ENCODE results near the gene LRRC45.
A peak's percentile ranks its signal among the peaks of the same experiment; 100 is the strongest.
"Not testable (repeated sequence)": the region's sequence is repeated elsewhere in the genome, so short reads cannot be mapped to it uniquely, and the experiment has no call there.

The LRRC45 gene

DNA sequence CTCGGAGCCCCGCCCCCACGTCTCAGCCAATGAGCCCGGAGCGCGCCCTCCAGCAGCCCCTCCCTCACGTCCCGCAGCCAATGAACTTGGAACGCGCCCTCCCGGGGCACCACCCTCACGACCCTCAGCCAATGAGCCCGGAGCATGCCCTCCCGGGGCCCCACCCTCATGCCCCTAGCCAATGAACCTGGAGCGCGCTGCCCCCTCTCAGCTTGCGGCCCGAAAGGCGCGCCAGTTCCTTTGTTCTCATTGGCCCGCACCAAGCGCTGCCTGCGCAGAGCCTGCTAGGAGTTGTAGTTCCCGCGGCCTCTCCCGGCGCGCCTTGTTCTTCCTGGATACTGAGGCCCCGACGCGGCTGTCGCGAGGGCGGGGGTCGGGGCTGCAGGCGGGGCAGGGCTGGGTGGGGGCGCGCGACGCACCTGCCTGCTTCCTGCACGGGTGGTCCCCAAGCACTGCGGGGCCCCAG, at the start of gene LRRC45:
TSS of gene LRRC45 (plus strand) at position 325 of the 466 bp plus-strand sequence. CDS start 339 bp downstream, outside the sequence.
- peak; percentile 95 to 100 (median 100) for DNase-seq

DNA sequence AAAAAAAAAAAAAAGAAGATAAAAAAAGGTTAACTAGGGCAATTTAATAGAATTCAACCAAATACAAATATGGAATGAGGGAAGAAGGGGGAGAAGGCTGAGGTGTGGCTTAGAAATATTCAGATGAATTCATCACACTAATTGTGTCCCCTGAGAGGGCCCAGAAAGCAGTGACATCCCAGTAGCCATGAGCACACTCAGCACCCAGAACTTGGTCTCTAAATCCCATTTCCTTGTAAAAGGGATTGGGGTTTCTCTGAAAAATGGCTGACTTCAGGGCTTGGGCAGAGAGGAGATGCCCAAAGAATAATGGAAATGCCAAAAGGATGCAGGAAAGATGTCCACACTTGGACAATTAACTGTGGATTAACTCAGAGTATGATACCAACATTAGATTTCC, 49.7 kb upstream of the LRRC45 start:
- no peak for DNase-seq

DNA sequence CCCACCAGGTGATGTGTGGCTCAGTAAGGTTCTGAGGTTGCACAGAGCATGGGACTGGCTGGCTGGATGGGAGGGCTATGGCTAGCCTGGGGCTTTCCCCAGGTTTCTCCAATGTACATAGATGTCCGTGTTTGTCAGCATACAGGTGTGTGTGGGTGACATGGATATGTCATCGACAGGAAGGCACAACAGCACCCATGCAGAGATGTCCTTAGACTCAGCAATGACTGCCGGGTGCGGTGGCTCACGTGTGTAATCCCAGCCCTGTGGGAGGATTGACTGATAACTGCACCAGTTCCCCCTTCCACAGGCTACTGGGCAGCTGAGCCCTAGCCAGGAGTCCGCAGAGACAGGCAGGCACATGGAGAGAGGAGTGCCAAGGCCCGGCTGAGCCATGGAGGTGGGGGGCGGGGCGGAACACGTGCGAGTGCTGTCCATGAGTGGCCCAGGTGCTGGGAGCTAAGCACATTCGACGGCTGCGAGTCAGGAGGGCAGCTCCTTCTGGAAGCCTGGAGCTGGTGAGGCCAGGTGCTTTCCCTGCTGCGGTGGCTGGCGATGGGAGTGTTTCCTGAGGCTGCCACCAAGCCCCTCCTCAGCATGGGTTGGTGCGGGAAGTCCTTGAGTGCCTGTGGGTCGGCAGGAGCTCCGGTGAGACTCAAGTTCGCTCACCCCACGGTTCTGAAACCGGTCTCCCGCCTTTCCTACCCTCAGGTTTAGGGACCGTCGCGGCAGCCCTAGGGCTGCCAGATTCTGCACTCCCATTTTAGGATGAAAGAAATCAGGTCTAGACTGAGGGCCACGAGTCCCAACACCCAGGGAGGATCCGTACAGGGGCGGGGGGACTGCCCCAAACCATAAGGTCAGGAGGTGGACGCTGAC, 46.5 kb upstream of the LRRC45 start:
- peak in 2 of 56 donors; percentile 2 to 49 for DNase-seq

DNA sequence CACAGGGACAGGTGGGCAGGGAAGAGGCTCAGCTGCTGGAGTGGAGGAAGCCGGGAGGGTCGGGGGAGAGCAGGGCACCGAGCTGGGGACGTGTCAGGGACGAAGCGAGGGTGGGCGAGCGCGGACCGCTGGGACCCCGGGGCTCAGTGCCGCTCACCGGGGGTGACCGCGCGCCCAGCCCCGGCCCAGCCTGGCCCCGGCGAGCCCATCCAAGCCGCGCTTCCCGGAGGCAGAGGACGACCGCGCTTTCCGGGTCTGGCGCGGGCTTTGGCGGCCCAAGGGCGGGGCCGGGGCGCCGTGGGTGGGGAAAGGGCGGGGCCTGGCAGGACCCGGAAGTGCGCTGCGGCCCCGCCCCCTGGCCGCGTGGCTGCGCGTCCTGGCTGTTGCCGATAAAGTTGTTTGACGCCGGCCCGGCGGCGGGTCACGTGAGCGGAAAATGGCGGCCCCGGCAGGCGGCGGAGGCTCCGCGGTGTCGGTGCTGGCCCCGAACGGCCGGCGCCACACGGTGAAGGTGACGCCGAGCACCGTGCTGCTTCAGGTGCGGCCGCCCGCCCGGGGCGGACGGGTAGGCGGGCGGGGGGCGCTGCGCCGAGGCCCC, 45.8 kb upstream of the LRRC45 start, which contains the start of gene ASPSCR1:
TSS of gene ASPSCR1 (plus strand) at position 419 of the 598 bp plus-strand sequence. CDS start at position 437, 18 bp downstream.
- peak in 55 of 56 donors; percentile 38 to 93 (median 80) for DNase-seq

DNA sequence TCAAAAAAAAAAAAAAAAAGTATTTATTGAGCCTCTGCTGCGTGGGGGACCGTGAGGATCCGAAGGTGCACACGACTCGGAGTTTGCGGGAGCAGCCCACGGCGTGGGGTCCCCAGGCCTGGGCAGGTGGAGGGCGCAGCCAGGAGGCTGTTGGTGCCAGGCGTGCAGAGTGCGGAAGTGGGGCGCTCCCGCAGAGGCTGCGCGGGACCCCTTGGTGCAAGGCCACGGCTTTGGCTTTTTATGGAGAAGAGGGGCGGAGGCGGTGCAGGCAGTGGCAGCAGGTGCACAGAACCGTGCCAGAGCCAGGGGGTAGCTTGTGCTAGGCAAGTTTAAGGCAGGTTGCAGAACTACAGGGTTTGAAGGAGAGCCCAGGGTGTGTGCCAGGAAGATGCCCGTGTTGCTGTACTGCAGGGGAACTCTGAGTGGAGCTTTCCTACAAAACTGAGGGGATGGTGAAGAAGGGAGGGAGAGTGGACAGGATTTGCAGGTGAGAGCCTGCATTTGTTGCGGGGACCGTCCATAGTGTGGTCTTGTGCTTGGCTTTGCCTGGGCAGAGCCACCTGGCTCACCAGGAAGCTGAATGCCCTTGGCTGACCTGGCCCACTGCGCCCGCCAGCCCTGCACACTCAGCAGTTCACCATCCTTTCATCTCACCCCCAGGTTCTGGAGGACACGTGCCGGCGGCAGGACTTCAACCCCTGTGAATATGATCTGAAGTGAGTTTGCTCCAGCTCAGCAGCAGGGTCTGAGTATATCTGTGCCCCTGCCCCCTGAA, 44.4 kb upstream of the LRRC45 start:
- no peak for DNase-seq

DNA sequence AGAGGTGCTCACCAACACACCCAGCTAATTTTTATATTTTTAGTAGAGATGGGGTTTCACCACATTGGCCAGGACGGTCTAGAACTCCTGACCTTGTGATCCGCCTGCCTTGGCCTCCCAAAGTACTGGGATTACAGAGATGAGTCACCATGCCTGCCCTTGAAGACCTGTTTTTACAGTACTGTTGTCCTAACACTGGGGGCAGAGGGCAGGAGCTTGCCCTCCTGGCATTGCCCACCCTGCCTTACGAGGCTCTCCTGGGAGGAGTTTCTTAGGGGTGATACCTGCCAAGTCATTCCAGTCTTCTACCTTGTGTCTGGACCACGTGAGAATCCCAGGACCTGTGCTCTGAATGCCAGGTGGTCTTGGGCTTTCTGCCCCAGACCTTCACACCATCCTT, 43.0 kb upstream of the LRRC45 start:
- no peak for DNase-seq

- DNase-seq, result no peak
Observed at GRCh38 chr17:81980707-81981343, 42.3 kb upstream of the LRRC45 start.

DNA sequence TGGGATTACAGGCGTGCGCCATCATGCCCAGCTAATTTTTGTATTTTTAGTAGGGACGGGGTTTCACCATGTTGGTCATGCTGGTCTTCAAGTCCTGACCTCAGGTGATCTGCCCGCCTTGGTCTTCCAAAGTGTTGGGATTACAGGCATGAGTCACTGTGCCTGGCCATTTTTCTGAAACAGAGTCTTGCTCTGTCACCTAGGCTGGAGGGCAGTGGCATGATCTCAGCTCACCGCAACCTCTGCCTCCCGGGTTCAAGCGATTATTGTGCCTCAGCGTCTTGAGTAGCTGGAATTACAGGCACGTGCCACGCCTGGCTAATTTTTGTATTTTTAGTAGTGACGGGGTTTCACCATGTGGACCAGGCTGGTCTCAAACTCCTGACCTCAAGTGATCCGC, 41.6 kb upstream of the LRRC45 start:
- not testable (repeated sequence) for DNase-seq

- no peak for DNase-seq
Observed at GRCh38 chr17:81983011-81983638, 40.0 kb upstream of the LRRC45 start.

DNA sequence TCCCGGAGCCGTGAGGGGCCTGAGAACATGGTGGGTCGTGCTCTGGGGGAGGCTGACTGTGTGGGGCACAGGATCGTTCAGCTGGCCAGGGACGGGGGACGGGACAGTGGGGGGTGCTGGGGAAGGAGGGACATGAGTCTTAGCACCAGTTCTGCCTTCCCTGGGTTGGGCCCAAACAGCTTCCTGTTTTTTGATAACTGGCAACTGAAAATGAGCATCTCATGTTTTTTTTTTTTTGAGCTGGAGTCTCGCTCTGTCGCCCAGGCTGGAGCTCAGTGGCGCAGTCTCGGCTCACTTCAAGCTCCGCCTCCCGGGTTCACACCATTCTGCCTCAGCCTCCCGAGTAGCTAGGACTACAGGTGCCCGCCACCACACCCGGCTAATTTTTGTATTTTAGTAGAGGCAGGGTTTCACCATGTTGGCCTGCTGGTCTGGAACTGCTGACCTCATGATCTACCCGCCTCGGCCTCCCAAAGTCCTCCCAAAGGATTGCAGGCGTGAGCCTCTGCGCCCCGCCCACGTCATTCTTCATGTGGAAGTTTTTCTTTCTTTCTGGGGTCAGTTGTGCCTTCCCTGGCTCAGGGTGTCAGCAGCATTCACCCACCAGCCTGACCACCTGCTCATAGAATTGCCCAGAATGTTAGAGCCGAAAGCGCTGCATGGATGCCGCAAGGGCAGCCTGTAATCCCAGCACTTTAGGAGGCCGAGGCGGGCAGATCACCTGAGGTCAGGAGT, 39.3 kb upstream of the LRRC45 start:
- no peak for DNase-seq

- no peak for DNase-seq
Observed at GRCh38 chr17:81984773-81985410, 38.2 kb upstream of the LRRC45 start.

DNA sequence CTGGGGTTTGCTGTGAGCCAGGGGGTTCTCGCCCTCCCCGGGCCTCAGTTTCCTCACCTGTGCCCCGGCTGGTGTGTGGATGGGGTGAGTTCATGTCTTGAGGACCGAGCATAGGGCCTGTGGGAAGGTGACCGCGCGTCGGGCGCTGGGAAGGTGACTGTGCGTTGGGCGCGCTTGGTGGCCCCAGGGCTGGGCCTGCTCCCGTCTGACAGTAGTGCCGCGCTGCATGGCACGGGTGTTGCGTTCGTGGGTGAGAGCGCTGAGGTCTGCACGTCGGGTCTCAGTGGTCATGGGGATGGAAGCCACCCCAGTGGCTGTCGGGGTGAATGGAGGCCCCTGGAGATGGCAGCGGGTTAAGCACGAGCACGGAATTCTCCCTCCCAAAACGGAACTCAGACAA, 36.5 kb upstream of the LRRC45 start:
- no peak for DNase-seq

DNA sequence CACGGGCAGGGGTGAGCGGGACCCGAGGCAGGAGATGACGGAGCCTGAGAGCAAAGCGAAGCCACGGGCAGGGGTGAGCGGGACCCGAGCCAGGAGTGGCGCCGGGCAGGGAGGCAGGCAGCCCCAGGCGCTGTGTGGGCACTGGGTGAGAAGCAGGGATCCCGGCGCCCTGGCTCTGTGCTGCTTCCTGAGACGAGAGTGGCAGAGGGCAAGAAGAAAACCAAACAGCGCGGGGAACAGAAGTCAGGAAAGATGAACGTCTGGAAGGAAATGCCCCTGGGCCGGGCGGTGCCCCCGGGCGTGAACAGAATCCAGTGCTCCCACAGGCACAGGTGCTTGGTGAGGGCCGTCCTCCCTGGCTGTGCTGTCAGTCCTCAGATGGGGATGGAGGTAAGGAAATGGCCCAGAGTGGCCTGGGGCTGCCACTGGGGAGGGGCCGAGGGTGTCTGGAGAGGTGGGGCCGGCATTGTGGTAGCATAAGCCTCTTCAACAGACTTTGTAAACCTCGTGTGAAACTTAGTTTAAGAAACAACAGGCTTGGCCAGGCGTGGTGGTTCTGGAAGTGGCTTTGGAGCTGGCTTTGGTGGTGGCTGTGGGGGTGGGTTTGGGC, 35.8 kb upstream of the LRRC45 start:
- DNase-seq, result no peak

DNA sequence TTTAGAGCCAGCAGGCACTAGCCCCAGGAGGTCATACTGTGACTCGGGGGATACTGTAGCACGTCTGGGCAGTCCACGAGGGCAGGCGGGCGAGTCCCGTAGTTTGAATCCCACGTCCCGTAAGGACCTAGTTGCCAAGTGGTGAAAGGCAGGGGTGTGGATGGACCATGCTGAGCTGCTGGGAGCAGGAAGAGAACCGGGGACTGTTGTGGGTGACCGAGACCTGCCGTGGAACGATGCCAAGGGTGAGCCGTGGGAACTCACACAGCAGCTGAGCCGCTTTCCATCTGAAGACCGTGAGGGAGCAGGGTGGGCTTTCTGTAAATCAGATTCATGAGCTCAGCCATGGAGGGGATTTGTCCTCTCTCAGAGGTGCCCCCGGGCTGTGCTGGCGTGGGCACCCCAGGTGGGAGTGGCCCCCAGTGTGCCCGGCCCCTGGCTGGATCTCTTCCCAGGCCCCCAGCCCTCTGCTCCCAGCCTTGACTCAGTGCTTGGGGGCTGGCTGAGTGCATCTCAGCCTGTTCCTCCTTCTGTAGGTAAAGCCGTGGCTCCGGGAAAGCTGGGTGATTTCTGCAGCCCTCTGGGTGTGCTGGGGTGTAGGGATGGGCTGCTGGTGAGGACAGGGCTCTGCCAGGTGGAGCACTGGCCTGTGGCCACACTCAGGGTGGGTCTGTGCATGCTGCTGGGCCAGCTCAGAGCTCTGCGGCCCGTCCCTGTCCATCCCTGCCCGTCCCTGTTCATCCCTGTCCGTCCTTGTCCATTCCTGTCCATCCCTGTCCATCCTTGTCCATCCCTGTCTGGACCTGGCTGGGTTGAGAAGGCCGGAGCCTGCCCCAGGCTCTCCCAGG, 32.0 kb upstream of the LRRC45 start:
- no peak for DNase-seq

DNA sequence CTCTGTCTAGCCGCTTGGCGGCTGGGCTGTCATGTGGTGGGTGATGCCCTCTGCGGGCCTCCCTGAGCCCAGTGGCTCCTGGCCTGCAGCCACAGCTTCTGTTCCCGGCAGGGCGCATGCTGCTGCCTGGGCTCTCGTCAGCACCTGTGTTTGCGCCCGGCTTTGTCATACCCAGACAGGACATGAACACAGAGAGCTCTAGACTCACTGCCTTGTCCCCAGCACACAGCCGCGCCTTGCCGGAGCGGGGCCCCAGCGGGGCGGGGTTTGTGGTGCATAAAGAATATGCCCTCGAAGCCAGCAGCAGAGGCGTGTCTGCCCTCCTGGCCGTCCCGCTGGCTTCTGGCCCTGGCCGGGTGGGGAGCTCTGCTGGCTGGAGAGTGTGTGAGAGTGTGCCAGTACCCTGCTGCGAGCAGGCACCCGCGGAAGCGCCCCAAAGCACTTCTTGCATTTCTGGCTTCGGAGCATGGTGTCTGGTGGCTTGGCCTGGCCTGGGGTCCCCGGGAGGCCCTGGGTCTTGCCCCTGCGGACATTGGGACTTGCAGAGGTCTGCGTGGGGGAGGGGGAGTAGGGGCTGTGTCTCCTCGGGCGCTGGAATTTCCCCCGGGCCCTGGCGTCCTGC, 31.3 kb upstream of the LRRC45 start:
- DNase-seq, result peak in 48 of 56 donors; percentile 8 to 87 (median 48)

DNA sequence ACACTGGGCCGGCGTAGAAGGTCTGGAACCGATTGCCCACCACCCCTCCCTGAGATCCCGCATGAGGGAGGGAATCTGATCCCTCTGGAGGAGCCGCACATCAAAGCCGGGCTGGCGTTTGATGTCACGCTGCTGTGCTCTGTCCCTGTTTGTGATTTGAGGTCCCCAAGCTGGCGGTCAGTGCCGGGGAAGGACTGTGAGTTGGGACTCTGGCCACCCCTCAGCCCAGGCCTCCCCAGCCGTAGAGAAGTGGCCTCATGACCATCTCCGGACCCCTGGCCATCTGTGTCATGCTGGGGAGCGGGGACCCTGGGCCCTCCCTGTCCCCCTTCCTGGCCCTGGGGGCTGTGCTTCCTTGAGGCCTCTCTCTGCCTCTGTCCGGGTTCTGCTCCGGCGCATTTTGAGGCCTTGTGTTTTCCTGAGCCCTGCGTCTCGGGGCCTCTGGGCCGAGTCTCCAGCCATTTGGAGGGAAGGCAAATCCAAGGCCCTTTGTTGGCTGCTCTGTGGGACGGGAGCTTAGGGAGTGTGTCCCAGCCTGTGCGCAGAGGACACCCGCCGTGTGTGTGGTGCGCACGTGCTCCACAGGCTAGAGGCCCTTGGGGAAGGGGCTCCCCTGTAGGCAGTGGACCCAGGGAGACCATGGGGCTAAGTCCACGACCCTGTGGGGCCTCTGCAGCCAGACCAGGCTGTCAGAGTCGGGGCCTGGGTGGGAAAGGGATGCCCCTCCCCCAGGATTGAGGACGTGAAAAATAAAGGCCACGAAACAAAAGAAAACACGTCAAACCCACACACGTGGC, 30.6 kb upstream of the LRRC45 start:
- DNase-seq, result no peak
